ENCODE data around the gene TRIM32.

DNA sequence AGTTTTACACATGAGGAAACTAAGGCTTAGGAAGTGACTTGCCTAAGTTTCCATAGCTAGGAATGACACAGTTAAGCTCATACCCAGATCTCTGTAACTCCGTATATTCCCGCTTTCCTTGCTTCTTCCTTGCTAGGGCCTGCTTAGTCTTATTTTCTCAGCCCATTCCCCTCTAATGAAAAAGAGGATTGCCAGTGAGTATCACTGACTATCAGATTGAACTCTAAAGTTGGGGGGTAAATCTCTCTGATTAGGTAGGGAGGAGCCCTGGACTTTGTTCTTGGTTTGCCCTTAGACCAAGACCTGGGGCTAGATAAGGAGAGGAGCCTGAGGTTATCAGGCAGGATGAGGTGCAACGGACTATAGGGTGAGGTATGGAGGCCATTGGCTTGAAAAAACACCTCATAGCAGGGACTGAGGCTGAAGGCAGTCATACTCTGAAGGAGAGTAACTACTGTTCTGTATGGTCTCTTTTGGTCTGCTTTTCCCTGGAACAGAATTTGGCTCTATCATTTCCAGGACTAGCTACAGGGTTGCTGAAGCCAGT is 2.5 kb downstream of the TRIM32 start:
- TF ChIP-seq POLR2AphosphoS5 (IDR thresholded peaks at IDR 0.05), result no peak
- TF ChIP-seq, protein P1, sequence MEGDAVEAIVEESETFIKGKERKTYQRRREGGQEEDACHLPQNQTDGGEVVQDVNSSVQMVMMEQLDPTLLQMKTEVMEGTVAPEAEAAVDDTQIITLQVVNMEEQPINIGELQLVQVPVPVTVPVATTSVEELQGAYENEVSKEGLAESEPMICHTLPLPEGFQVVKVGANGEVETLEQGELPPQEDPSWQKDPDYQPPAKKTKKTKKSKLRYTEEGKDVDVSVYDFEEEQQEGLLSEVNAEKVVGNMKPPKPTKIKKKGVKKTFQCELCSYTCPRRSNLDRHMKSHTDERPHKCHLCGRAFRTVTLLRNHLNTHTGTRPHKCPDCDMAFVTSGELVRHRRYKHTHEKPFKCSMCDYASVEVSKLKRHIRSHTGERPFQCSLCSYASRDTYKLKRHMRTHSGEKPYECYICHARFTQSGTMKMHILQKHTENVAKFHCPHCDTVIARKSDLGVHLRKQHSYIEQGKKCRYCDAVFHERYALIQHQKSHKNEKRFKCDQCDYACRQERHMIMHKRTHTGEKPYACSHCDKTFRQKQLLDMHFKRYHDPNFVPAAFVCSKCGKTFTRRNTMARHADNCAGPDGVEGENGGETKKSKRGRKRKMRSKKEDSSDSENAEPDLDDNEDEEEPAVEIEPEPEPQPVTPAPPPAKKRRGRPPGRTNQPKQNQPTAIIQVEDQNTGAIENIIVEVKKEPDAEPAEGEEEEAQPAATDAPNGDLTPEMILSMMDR (IDR thresholded peaks at IDR 0.05), result no peak
- no peak for TF ChIP-seq EP300 (IDR thresholded peaks at IDR 0.05)
- TF ChIP-seq POLR2A (IDR thresholded peaks at IDR 0.05; ENCODE audit: low read depth), result no peak

Measured in esophagus muscularis mucosa (tissue), 4 donors.